ENCODE data around the gene SMURF2.
"Not testable (repeated sequence)": the region's sequence is repeated elsewhere in the genome, so short reads cannot be mapped to it uniquely, and the experiment has no call there.

The SMURF2 gene

DNA sequence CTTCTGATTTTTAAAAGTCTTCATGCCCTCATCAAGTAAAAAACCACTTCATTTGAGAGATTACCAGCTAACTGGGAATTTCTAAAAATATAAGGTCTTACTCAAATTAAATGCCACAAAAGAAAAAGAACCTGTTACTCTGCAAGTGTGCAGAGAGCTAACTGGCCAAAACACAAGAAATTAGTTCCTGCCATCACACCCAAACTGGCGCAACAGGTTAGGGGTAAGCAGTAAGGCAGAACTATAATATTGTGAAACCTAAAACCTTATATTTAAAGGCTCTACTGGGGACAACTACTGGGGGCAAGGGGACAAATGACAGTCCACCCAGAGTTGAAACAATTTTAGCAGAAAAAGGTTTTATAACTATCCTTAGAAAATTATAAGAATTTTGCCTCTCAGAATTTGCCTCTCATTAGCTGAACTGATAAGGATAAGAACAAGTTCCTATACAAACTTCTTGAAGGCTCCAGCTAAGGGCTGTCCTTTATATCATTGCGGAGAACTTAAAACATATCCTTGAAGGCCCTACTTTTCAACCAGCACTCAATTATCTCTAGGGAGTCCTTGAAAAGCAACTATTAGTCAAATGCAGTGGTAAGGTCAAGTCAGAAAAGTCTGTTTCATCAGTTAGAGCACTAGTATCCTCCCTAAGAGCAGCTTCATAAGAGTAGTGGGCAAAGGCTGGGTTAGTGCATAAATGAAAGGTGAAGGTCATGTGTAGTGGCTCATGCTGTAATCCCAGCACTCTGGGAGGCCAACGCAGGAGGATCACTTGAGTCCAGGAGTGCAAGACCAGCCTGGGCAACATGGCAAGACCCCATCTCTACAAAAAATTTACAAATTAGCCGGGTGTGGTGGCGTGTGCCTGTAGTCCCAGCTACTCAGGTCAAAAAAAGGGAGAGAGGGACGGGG, 31.5 kb downstream of the SMURF2 start:
- DNase-seq, result no peak

DNA sequence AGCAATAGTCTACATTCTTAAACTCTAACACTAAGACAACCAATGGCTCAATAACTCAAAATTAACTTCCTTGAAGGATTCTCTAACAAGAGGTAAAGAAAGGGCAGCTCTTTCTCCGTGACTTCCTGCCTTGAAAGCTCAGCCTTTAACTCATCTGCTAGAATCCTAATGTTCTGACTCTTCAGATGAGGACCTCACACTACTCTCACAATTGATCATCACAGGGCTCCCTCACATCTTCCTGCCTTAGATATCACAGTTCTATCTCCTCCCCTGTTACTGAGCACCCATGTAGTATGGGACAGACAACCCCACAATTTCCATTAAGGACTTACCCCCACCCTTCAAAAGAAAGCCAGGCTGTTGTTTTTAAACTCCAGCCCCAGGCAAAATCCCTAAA, 33.5 kb downstream of the SMURF2 start:
- DNase-seq, result no peak

DNA sequence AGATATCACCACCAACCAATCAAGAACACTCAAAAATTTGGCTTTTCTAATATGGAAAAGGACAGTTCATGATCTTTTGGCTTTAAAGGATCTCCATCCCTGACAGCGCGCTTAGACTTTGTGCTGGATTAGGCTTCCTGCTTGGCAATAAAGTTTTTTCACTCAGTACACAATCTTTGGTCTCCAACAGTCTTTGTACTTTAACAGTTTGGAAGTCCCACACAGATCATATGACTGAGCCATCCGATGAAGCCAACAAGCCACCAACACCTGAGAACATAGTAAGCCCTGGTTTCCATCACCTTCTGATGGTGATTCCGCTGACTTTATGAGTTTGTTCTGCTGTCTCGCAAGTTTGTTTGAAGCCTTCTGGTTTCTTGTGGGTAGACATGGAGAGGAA, 34.3 kb downstream of the SMURF2 start:
- no peak for DNase-seq

DNA sequence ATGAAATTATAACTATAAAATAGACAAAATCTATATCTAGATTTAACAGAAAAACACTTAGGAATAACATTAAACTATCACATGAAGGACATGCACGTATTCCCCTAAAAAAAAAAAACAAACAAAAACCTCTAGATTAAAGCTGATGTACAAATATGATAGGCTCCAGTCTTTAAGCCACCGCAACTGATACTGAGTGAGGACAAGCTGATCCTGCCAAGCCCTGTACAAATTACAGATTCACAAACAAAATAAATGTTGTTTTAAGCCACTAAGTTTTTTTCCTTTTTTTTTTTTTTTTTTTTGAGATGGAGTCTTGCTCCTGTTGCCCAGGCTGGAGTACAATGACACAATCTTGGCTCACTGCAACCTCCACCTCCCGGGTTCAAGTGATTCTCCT, 35.3 kb downstream of the SMURF2 start:
- no peak for DNase-seq

- no peak for DNase-seq
These were observed 36.6 kb downstream of the SMURF2 start for GRCh38 chr17:64625541-64625940.

GRCh38 chr17:64622931-64623654, 39.0 kb downstream of the SMURF2 start:
- DNase-seq, result no peak

GRCh38 chr17:64621772-64622171, 40.3 kb downstream of the SMURF2 start:
- DNase-seq, result no peak

- DNase-seq, result no peak
These were observed 43.3 kb downstream of the SMURF2 start for GRCh38 chr17:64618848-64619247.

DNA sequence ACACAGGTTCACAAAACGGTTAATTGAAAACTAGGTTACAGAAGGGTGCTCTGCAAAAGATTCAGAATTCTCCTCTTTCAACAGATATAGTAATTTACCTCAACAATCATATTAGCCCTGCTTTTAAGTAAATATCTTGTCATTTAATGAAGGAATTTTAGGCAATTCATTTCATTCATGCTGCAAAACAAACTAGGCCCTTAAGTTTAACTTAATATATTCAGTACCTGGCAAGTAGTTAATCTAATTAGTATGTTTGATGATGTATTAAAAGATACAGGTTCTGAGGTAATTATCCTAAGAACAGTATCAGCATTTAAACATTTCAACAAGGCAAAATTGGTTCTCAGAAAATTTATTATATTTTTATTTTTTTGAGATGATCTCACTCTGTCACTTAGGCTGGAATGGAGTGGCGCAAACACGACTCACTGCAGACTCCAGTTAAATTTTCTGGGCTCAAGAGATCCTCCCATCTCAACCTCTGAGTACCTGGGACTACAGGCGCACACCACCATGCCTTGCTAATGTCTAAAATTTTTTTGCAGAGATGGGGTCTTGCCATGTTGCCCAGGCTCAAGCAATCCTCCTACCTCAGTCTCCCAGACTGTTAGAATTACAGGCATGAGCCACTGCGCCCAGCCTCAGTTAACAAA, 44.9 kb downstream of the SMURF2 start:
- no peak for DNase-seq

- peak in 1 of 2 experiments; percentile 4 for DNase-seq
These were observed 47.0 kb downstream of the SMURF2 start for GRCh38 chr17:64615028-64615677.

GRCh38 chr17:64614266-64615027, 47.7 kb downstream of the SMURF2 start:
- no peak for DNase-seq

GRCh38 chr17:64611369-64611768, 50.7 kb downstream of the SMURF2 start:
- DNase-seq, result no peak

DNA sequence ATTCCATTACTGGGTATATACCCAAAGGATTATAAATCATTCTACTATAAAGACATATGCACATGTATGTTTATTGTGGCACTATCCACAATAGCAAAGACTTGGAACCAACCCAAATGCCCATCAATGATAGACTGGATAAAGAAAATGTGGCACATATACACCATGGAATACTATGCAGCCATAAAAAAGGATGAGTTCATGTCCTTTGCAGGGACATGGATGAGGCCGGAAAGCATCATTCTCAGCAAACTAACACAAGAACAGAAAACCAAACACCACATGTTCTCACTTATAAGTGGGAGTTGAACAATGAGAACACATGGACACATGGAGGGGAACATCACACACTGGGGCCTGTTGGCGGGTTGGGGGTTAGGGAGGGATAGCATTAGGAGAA, 51.9 kb downstream of the SMURF2 start:
- DNase-seq, result not testable (repeated sequence)

DNA sequence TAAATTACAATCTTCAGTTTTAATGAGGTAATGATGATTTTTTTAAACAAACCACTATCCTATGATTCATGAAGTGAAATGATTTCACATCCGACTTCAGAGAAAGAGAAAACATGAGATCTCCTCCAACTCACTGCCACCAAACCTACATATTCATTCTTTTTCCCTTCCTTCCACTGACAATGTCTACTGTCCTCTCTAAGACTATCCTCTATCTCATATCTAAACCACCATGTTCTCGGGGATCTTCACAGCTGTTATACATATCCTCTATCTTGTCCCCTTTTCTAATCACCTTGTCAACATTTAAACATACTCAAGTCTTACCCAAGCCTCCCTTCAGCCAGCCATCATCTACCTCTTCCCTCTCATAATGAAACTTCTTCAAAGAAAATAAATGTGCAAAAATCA, 53.5 kb downstream of the SMURF2 start:
- DNase-seq, result no peak

DNA sequence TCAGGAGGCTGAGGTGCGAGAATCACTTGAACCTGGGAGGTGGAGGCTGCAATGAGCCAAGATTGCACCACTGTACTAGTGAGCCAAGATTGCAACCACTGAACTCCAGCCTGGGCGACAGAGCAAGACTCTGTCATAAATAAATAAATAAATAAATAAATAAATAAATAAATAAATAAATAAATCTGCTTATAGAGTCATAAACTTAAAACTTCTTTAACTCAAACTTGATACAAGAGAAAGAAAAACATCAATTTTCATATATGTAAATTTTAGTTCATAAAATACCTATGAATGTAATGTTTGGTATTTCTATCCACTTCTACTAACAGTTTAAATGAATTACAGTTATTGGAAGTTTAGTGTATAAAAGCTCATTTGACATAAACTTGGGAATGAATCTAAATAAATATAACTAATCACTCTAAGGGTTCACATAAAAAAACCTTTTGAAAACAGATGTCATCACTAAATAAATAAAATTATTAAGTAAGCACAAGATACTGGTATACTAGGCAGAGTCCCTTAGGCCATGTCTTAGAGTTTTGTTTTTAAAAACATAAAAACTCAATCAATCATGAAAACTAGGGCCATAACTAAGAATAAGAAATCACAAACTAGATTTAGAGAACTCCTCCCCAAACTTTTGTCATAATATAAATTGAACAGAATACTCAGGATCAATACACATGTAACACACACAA, 54.1 kb downstream of the SMURF2 start:
- no peak for DNase-seq

DNA sequence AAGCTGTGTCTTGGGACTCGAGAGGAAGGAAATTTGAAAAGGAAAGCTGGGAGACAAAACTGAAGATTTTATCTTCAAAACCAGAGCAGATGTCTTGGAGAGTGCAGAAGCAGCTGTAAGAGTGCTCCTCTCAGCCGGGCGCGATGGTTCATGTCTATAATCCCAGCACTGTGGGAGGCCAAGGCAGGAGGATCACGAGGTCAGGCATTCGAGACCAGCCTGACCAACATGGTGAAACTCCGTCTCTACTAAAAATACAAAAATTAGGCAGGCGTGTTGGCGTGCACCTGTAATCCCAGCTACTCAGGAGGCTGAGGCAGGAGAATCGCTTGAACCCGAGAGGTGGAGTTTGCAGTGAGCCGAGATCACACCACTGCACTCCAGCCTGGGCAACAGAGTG, 57.6 kb downstream of the SMURF2 start:
- not testable (repeated sequence) for DNase-seq

- no peak for DNase-seq
These were observed 58.1 kb downstream of the SMURF2 start for GRCh38 chr17:64603987-64604386.

- no peak for DNase-seq
These were observed 62.3 kb downstream of the SMURF2 start for GRCh38 chr17:64599827-64600226.

GRCh38 chr17:64599187-64599676, 62.9 kb downstream of the SMURF2 start:
- no peak for DNase-seq

- no peak for DNase-seq
These were observed 63.4 kb downstream of the SMURF2 start for GRCh38 chr17:64598672-64599071.

DNA sequence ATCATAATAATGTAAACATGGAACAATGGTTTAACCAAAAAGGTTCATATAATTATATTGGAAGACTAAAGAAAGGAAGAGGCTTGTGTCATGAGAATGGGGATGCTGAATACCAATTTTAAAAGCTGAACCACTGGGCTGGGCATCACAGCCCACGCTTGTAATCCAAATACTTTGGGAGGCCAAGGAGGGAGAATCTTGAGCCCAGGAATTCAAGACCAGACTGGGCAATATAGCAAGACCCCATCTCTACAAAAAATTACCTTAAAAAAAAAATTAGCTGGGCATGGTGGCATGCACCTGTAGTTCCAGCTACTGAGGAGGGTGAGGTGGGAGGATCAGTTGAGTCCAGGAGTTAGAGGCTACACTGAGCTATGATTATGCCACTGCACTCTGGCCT, 65.1 kb downstream of the SMURF2 start:
- DNase-seq, result no peak

Measured in NCI-H526 (cell line).